Activated naive CD8-positive, alpha-beta T cell treated with anti-CD3 and anti-CD28 coated beads, Interleukin-2, amount 50 U/mL, for 24 hours (primary cell): Measurements from ENCODE around the gene L3MBTL4.
A peak's percentile ranks its signal among the peaks of the same experiment; 100 is the strongest.
"Not testable (repeated sequence)": the region's sequence is repeated elsewhere in the genome, so short reads cannot be mapped to it uniquely, and the experiment has no call there.

ENCODE experiments used
- ATAC-seq: fragments of 150-1000 bp; cut with Tn5 transposase; one replicate; pipeline ENCODE4 v1.10.0; 2021
- DNase-seq: peaks from one replicate; pipeline ENCODE4 v3.0.0; 2021
- H3K27ac Mint-ChIP-seq: one replicate; pipeline ENCODE4 v1.8.0; 2021; ENCODE audit warnings: mild to moderate bottlenecking, mixed read lengths
- H3K27me3 Mint-ChIP-seq: one replicate; pipeline ENCODE4 v1.8.0; 2021; ENCODE audit warnings: mixed read lengths
- H3K36me3 Mint-ChIP-seq: one replicate; pipeline ENCODE4 v1.8.0; 2021; ENCODE audit warnings: low read depth, mixed read lengths
- H3K4me1 Mint-ChIP-seq: one replicate; pipeline ENCODE4 v1.8.0; 2021; ENCODE audit warnings: mixed read lengths
- H3K4me3 Mint-ChIP-seq: one replicate; pipeline ENCODE4 v1.8.0; 2021; ENCODE audit warnings: mild to moderate bottlenecking, moderate library complexity, mixed read lengths
- H3K9me3 Mint-ChIP-seq: one replicate; pipeline ENCODE4 v1.8.0; 2021; ENCODE audit warnings: mixed read lengths

The L3MBTL4 gene

GRCh38 chr18:6106091-6106685 lies 308.5 kb downstream of the L3MBTL4 start:
- Mint-ChIP-seq H3K4me3 (no peak overlapping the region), H3K4me1 (no peaks in the 10 kb centered on the region), H3K27ac (no peak overlapping the region), H3K9me3 (peaks cover 4% of the 10 kb centered on the region), H3K27me3 (peaks cover 2% of the 10 kb centered on the region), H3K36me3 (no peaks in the 10 kb centered on the region)
- ATAC-seq: no peak
- no peak for DNase-seq

DNA sequence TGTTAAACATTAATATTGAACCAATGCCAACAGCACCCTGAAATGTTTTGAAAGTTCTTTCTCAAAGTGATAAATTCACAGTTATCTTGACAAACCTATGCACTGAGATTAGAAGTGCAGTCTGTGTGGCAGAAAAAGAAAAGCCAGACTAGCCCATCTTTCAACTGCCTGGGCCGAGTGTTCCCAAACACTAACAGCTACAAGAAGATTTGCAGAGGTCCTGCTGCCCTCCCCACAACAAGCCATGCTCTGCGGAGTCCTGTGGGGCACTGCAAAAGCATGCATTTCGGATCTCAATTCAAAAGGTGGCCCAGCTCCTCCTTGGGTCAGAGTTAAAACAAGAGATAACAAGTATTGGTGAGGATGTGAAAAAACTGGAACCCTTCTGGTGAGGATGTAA lies 311.0 kb downstream of the L3MBTL4 start:
- Mint-ChIP-seq H3K9me3 (no peaks in the 10 kb centered on the region), H3K4me1 (no peaks in the 10 kb centered on the region), H3K27ac (no peak overlapping the region), H3K4me3 (no peak overlapping the region), H3K27me3 (peaks cover 2% of the 10 kb centered on the region), H3K36me3 (no peaks in the 10 kb centered on the region)
- no peak for DNase-seq
- ATAC-seq: no peak

GRCh38 chr18:6096730-6097129 lies 318.0 kb downstream of the L3MBTL4 start:
- no peak overlapping the region for H3K27ac Mint-ChIP-seq
- H3K27me3 Mint-ChIP-seq: peaks cover 2% of the 10 kb centered on the region
- DNase-seq: no peak

DNA sequence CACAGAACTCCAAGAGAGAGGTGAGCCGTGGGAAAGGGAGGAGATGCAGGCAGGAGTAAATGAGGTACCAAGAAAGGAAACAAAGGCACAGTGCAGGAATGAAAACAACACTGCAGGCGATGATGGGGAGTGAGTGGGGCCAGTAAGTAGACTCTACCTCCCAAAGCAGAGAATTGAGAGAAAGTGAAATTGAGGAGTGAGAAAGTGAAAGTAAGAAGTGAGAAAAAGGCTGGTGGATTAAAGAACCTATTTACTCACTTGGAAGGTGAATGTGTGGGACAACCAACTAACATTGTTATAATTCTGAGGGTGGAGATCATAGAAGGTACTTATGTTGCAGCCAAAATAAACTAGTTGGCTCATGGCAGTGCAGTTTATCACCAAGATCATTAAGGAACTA lies 326.3 kb downstream of the L3MBTL4 start:
- no peak for ATAC-seq
- Mint-ChIP-seq H3K4me3 (no peak overlapping the region), H3K36me3 (no peaks in the 10 kb centered on the region), H3K4me1 (peaks cover 2% of the 10 kb centered on the region), H3K27me3 (no peaks in the 10 kb centered on the region), H3K9me3 (peaks cover 4% of the 10 kb centered on the region), H3K27ac (no peak overlapping the region)
- no peak for DNase-seq

More at GRCh38 chr18:6096730-6097129, 318.0 kb downstream of the L3MBTL4 start:
- Mint-ChIP-seq H3K4me3 (no peak overlapping the region), H3K4me1 (no peaks in the 10 kb centered on the region), H3K36me3 (no peaks in the 10 kb centered on the region), H3K9me3 (no peaks in the 10 kb centered on the region)
- no peak for ATAC-seq

GRCh38 chr18:6086731-6087130 lies 328.0 kb downstream of the L3MBTL4 start:
- Mint-ChIP-seq H3K9me3 (peaks cover 4% of the 10 kb centered on the region), H3K27ac (no peak overlapping the region), H3K4me3 (no peak overlapping the region), H3K4me1 (peaks cover 2% of the 10 kb centered on the region), H3K27me3 (no peaks in the 10 kb centered on the region), H3K36me3 (no peaks in the 10 kb centered on the region)
- no peak for ATAC-seq
- DNase-seq: no peak

DNA sequence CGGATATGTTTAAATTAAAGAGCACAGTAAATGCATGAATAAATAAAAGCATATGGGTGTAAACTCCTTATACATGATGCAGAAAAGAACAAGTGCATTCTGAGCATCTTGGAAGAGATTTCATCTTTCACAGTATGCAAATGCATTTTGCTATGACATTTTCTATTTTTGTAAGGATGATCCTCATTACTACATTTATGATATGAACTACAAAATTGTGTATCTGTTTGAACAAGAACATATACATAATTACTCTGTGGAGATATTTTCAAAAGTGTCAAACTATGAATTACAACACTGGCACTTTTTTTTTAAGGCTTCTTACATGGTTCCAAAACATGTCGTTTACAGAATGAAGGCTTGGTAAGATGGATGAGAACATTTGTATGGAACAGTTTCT lies 335.3 kb downstream of the L3MBTL4 start:
- Mint-ChIP-seq H3K36me3 (no peaks in the 10 kb centered on the region), H3K27me3 (no peaks in the 10 kb centered on the region), H3K27ac (no peak overlapping the region), H3K4me1 (no peaks in the 10 kb centered on the region), H3K4me3 (no peak overlapping the region), H3K9me3 (no peaks in the 10 kb centered on the region)
- no peak for ATAC-seq
- no peak for DNase-seq

- H3K27me3 Mint-ChIP-seq: no peaks in the 10 kb centered on the region
- no peaks in the 10 kb centered on the region for H3K9me3 Mint-ChIP-seq
- H3K4me1 Mint-ChIP-seq: no peaks in the 10 kb centered on the region
- ATAC-seq (no peak), DNase-seq (no peak)
- H3K36me3 Mint-ChIP-seq: no peaks in the 10 kb centered on the region
- no peak overlapping the region for H3K27ac Mint-ChIP-seq
- H3K4me3 Mint-ChIP-seq: no peak overlapping the region
These were observed 335.8 kb downstream of the L3MBTL4 start for GRCh38 chr18:6078877-6079276.

GRCh38 chr18:6072423-6072822 lies 342.3 kb downstream of the L3MBTL4 start:
- H3K27ac Mint-ChIP-seq, H3K27me3 Mint-ChIP-seq, H3K36me3 Mint-ChIP-seq, H3K4me1 Mint-ChIP-seq, DNase-seq, ATAC-seq, H3K4me3 Mint-ChIP-seq, H3K9me3 Mint-ChIP-seq: not testable (repeated sequence)

- no peak for ATAC-seq
- H3K27me3 Mint-ChIP-seq: peaks cover 3% of the 10 kb centered on the region
- H3K9me3 Mint-ChIP-seq: peaks cover 3% of the 10 kb centered on the region
- H3K27ac Mint-ChIP-seq: no peak overlapping the region
- DNase-seq: no peak
- H3K4me1 Mint-ChIP-seq: no peaks in the 10 kb centered on the region
- H3K36me3 Mint-ChIP-seq: no peaks in the 10 kb centered on the region
- H3K4me3 Mint-ChIP-seq: no peak overlapping the region
These were observed 345.2 kb downstream of the L3MBTL4 start for GRCh38 chr18:6069539-6069938.

DNA sequence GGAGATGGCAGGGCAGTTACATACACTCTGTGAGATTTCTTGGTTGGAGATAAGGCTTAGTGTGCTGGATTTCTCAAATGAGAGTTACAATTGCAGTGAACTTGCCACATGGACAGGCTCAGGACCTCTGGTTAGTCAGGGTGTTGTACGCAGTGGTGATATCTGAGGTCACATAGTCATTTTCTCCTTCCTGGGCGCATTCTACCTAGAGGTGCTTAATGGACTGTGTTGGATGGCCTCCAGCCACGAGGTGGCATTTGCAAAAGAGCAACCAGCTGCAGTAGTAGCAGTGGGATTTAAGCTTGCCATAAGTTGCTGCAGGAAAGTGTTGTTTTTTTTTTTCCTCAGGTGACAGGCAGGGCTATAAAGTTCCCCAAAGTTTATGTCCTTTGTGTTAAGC lies 345.6 kb downstream of the L3MBTL4 start:
- peaks cover 3% of the 10 kb centered on the region for H3K9me3 Mint-ChIP-seq
- no peak overlapping the region for H3K27ac Mint-ChIP-seq
- no peak overlapping the region for H3K4me3 Mint-ChIP-seq
- H3K4me1 Mint-ChIP-seq: no peaks in the 10 kb centered on the region
- no peak for ATAC-seq
- H3K27me3 Mint-ChIP-seq: peaks cover 3% of the 10 kb centered on the region
- H3K36me3 Mint-ChIP-seq: no peaks in the 10 kb centered on the region
- DNase-seq: no peak

GRCh38 chr18:6060149-6060548 lies 354.6 kb downstream of the L3MBTL4 start:
- Mint-ChIP-seq H3K27me3 (no peaks in the 10 kb centered on the region), H3K9me3 (no peaks in the 10 kb centered on the region), H3K27ac (no peak overlapping the region), H3K36me3 (no peaks in the 10 kb centered on the region), H3K4me3 (no peak overlapping the region), H3K4me1 (no peaks in the 10 kb centered on the region)
- no peak for ATAC-seq
- no peak for DNase-seq

DNA sequence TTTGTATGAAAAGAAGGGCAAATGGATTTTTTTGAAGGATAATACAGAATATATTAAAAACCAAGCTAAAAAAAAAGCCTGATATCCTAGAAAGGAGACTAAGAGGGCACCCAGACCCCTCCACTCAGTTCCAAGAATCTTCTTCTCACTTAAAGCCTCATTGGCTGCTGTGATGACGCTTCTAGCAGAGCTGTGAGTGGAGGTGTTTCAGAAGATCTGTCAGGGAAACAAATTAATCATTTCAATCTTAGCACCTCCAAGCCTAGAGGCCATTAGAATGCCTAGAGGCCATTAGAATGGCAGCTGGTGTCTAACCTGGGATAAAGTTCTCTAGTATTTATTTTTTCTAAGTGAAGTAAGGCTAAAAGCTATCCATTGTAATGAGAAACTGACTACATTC lies 355.2 kb downstream of the L3MBTL4 start:
- H3K27ac Mint-ChIP-seq: no peak overlapping the region
- H3K4me1 Mint-ChIP-seq: no peaks in the 10 kb centered on the region
- ATAC-seq: no peak
- no peak overlapping the region for H3K4me3 Mint-ChIP-seq
- no peaks in the 10 kb centered on the region for H3K27me3 Mint-ChIP-seq
- DNase-seq: no peak
- H3K9me3 Mint-ChIP-seq: no peaks in the 10 kb centered on the region
- H3K36me3 Mint-ChIP-seq: no peaks in the 10 kb centered on the region

DNA sequence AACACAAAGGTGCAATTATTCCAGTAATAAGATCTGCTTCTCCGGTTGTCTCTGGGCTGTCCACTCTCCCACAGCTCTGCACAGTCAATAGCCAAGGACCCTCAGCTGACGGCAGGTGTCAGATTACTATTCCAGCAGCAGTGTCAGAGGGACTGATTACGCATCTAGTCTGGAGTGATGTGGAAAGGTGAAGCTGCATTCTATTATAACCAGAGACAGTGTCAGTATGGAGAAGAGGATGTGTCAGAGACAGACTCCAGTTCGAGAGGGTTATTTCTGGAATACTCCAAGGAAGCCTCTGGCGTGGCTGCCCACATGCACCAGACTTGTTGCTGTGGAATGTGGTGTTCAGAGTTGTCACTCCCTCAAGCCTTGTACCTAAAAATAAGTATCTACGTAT lies 355.8 kb downstream of the L3MBTL4 start:
- DNase-seq (no peak), ATAC-seq (no peak)
- Mint-ChIP-seq H3K4me1 (no peaks in the 10 kb centered on the region), H3K27me3 (no peaks in the 10 kb centered on the region), H3K36me3 (no peaks in the 10 kb centered on the region), H3K9me3 (no peaks in the 10 kb centered on the region), H3K4me3 (no peak overlapping the region), H3K27ac (no peak overlapping the region)

DNA sequence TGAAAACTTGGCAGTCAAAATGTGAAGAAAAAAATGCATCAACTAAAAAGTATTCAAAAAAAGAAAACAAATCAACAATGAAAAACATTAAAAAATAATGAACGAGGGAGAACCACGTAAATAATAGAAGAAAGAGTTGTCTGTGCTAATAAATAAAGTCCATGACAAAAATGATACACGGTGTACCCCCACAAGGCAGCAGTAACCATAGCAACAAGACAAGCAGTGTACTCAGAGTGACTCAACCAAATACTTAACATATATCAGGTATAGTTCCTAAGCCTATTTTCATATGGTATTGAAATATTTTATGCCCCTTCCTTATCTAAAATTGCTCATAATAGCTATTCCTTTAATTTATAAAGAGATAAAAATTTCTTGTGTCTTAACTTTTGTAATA lies 357.1 kb downstream of the L3MBTL4 start:
- H3K27me3 Mint-ChIP-seq: no peaks in the 10 kb centered on the region
- DNase-seq (no peak), ATAC-seq (no peak)
- no peaks in the 10 kb centered on the region for H3K9me3 Mint-ChIP-seq
- no peaks in the 10 kb centered on the region for H3K36me3 Mint-ChIP-seq
- no peaks in the 10 kb centered on the region for H3K4me1 Mint-ChIP-seq
- H3K4me3 Mint-ChIP-seq: no peak overlapping the region
- H3K27ac Mint-ChIP-seq: no peak overlapping the region

DNA sequence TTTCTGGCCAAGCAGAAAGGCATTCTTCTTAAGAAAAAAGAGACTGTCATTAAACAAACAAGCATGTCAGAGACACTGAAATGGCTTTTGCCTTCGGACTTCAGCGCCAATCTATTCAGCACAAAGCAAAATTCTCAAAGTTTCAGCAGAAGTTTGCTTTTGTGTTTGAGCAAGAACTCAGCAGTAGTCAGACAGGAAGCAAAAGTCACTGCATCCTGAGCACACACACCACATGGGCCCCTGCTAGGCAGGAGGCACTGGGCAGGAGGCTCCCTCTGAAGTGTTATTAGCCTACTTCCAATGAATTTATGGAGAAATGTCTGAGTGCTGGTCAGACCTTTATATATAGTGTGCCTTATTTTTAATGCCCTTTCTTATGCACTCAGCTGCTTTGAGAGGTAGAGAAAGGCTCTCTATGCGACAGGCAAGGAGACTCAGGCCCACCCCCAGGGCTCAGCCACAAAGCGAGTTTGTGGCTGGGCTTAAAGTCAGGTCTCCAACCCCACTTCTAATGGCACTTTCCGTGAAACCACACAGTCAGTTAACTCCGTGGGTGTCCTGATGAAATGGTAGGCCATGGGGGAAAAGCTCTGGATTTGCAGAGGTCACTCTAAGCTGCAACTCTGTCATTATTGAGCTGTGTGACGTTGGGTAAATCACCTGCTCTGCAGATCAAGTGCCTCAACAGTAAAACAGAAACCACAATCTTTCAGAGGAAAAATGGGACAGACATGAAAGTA lies 358.4 kb downstream of the L3MBTL4 start:
- Mint-ChIP-seq H3K27ac (no peak overlapping the region), H3K4me3 (no peak overlapping the region), H3K36me3 (no peaks in the 10 kb centered on the region), H3K27me3 (no peaks in the 10 kb centered on the region), H3K9me3 (no peaks in the 10 kb centered on the region), H3K4me1 (no peaks in the 10 kb centered on the region)
- ATAC-seq: peak; percentile 28
- no peak for DNase-seq
